MM.1S (cell line): ENCODE measurements around the gene TMCO6.
"Not testable (repeated sequence)": the region's sequence is repeated elsewhere in the genome, so short reads cannot be mapped to it uniquely, and the experiment has no call there.

ENCODE experiments used
- DNase-seq: peaks from one replicate; pipeline ENCODE4 v3.0.0-alpha.2; 2015
- H2AFZ ChIP-seq: fragments of 300-600 bp; sonication (generic); 2 replicates; pipeline ENCODE4 v1.6.0; 2016; ENCODE audit warnings: antibody characterized with exemption, low read length
- H3F3A ChIP-seq: fragments of 300-600 bp; sonication (generic); 2 replicates; pipeline ENCODE4 v1.6.1; 2016; ENCODE audit warnings: mild to moderate bottlenecking, antibody characterized with exemption, low read length, moderate library complexity, mixed read lengths; ENCODE audit not compliant: insufficient read depth
- H3K27ac ChIP-seq: fragments of 300-600 bp; sonication (generic); 2 replicates; pipeline ENCODE4 v1.5.1; 2016; ENCODE audit warnings: mild to moderate bottlenecking, low read length
- H3K27me3 ChIP-seq: fragments of 300-600 bp; sonication (generic); replicated peaks from 2 replicates; pipeline ENCODE4 v1.6.0; 2016; ENCODE audit warnings: low read length; ENCODE audit not compliant: insufficient read depth
- H3K36me3 ChIP-seq: fragments of 300-600 bp; sonication (generic); replicated peaks from 2 replicates; pipeline ENCODE4 v1.6.1; 2016; ENCODE audit warnings: mild to moderate bottlenecking, low read length, mixed read lengths; ENCODE audit not compliant: insufficient read depth
- H3K4me1 ChIP-seq: fragments of 300-600 bp; sonication (generic); 2 replicates; pipeline ENCODE4 v1.6.1; 2016; ENCODE audit warnings: low read length, mixed read lengths
- H3K4me2 ChIP-seq: fragments of 300-600 bp; sonication (generic); 2 replicates; pipeline ENCODE4 v1.6.0; 2016; ENCODE audit warnings: low read depth, low read length
- H3K4me3 ChIP-seq: fragments of 300-600 bp; sonication (generic); 2 replicates; pipeline ENCODE4 v1.5.1; 2016; ENCODE audit warnings: low read length, mixed read lengths
- H3K79me2 ChIP-seq: fragments of 300-600 bp; sonication (generic); 2 replicates; pipeline ENCODE4 v1.6.1; 2016; ENCODE audit warnings: mixed run types, low read length, mixed read lengths
- H3K9ac ChIP-seq: fragments of 300-600 bp; sonication (generic); 2 replicates; pipeline ENCODE4 v1.6.1; 2016; ENCODE audit warnings: low read length, mixed read lengths
- H3K9me2 ChIP-seq: fragments of 300-600 bp; sonication (generic); replicated peaks from 2 replicates; pipeline ENCODE4 v1.6.1; 2016; ENCODE audit warnings: mild to moderate bottlenecking, low read length, mixed read lengths; ENCODE audit not compliant: insufficient read depth
- H3K9me3 ChIP-seq: fragments of 300-600 bp; sonication (generic); replicated peaks from 2 replicates; pipeline ENCODE4 v1.6.1; 2016; ENCODE audit warnings: mild to moderate bottlenecking, low read length, mixed read lengths; ENCODE audit not compliant: insufficient read depth
- H4K20me1 ChIP-seq: fragments of 300-600 bp; sonication (generic); 2 replicates; pipeline ENCODE4 v1.6.1; 2016; ENCODE audit warnings: mild to moderate bottlenecking, low read length, moderate library complexity, mixed read lengths; ENCODE audit not compliant: insufficient read depth
- EZH2 ChIP-seq: fragments of 300-600 bp; sonication (generic); optimal IDR thresholded peaks from 2 replicates; pipeline ENCODE3; 2017; ENCODE audit warnings: low read depth, mild to moderate bottlenecking, antibody characterized with exemption, low read length, mixed read lengths
- EZH2phosphoT487 ChIP-seq: fragments of 300-600 bp; sonication (generic); IDR thresholded peaks from 2 replicates; pipeline ENCODE4 v1.6.1; 2018; ENCODE audit warnings: antibody characterized with exemption, low read length
- TF ChIP-seq, protein P1 (sequence below): fragments of 300-600 bp; sonication (generic); IDR thresholded peaks from 2 replicates; pipeline ENCODE4 v1.5.1; 2016; ENCODE audit warnings: antibody characterized with exemption, low read length, mixed read lengths

Gene TMCO6

DNA sequence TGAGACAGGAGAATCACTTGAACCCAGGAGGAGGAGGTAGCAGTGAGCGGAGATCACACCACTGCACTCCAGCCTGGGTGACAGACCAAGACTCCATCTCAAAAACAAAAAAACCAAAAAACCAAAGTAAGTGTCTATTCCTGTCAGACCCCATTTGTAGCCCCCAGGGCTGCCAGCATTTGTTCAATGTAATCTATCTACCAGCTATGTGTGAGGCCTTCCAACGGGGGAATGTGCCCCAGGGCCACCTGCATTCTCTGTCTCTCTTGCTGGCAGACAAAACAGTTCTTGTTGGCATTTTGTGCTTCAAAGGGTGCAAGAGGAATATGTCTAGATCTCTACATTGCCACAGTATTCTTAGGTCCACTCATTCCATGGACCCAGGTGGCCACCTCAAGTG is 40.4 kb upstream of the TMCO6 start:
- Histone ChIP-seq H4K20me1 (no peaks in the 10 kb centered on the region), H3K4me3 (no peak overlapping the region), H2AFZ (no peak overlapping the region), H3K27me3 (no peaks in the 10 kb centered on the region), H3K79me2 (no peaks in the 10 kb centered on the region), H3K4me1 (no peaks in the 10 kb centered on the region), H3K9ac (no peak overlapping the region), H3K4me2 (no peak overlapping the region), H3K9me3 (no peaks in the 10 kb centered on the region), H3K36me3 (no peaks in the 10 kb centered on the region), H3F3A (no peaks in the 10 kb centered on the region), H3K9me2 (no peaks in the 10 kb centered on the region), H3K27ac (no peak overlapping the region)
- DNase-seq = no peak
- TF ChIP-seq, protein P1, sequence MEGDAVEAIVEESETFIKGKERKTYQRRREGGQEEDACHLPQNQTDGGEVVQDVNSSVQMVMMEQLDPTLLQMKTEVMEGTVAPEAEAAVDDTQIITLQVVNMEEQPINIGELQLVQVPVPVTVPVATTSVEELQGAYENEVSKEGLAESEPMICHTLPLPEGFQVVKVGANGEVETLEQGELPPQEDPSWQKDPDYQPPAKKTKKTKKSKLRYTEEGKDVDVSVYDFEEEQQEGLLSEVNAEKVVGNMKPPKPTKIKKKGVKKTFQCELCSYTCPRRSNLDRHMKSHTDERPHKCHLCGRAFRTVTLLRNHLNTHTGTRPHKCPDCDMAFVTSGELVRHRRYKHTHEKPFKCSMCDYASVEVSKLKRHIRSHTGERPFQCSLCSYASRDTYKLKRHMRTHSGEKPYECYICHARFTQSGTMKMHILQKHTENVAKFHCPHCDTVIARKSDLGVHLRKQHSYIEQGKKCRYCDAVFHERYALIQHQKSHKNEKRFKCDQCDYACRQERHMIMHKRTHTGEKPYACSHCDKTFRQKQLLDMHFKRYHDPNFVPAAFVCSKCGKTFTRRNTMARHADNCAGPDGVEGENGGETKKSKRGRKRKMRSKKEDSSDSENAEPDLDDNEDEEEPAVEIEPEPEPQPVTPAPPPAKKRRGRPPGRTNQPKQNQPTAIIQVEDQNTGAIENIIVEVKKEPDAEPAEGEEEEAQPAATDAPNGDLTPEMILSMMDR = no peak
- TF ChIP-seq EZH2phosphoT487 = no peak

DNA sequence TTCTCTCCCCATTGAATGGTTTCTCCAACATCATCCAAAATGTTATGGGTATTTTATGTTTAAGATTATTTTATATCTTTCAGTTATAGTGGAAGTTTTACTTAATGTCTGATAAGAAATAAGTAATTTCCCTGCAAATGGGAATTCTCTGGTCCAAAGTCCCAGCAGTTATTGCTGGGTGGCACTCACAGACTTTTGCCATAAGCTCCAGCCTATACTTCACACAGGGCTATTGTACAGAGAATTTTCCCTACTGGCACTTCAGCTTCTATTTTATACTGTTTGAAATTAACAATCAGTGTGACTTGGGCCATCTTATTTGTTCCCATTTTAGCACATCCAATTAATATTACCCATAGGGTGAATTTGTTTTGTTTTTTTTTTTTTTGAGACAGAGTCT is 39.2 kb upstream of the TMCO6 start:
- no peak for DNase-seq
- H3K4me2 ChIP-seq = no peak overlapping the region
- H3K9me2 ChIP-seq = no peaks in the 10 kb centered on the region

GRCh38 chr5:140602147-140602546 is 37.1 kb upstream of the TMCO6 start:
- H4K20me1 ChIP-seq = no peaks in the 10 kb centered on the region
- H3K9ac ChIP-seq = no peak overlapping the region
- no peaks in the 10 kb centered on the region; the same call in 1 of the 2 replicates for H3K9me3 ChIP-seq
- H3K27ac ChIP-seq = no peak overlapping the region
- H2AFZ ChIP-seq = no peak overlapping the region
- H3K4me2 ChIP-seq = no peak overlapping the region
- no peaks in the 10 kb centered on the region for H3K4me1 ChIP-seq
- no peaks in the 10 kb centered on the region for H3K79me2 ChIP-seq
- no peaks in the 10 kb centered on the region for H3K36me3 ChIP-seq
- H3F3A ChIP-seq = no peaks in the 10 kb centered on the region
- H3K9me2 ChIP-seq = no peaks in the 10 kb centered on the region
- no peaks in the 10 kb centered on the region for H3K27me3 ChIP-seq
- no peak overlapping the region for H3K4me3 ChIP-seq
- TF ChIP-seq, protein P1 = no peak
- TF ChIP-seq EZH2 = no peak
- no peak for TF ChIP-seq EZH2phosphoT487
- no peak for DNase-seq

More for the DNA sequence above, 39.2 kb upstream of the TMCO6 start:
- H3K9me3 ChIP-seq = no peaks in the 10 kb centered on the region; the same call in 1 of the 2 replicates
- H3K4me1 ChIP-seq = no peaks in the 10 kb centered on the region
- no peaks in the 10 kb centered on the region for H3F3A ChIP-seq
- H4K20me1 ChIP-seq = no peaks in the 10 kb centered on the region
- H2AFZ ChIP-seq = no peak overlapping the region
- H3K27ac ChIP-seq = no peak overlapping the region
- H3K79me2 ChIP-seq = no peaks in the 10 kb centered on the region
- TF ChIP-seq EZH2phosphoT487 (no peak), EZH2 (no peak)
- TF ChIP-seq, protein P1 = no peak
- no peaks in the 10 kb centered on the region for H3K36me3 ChIP-seq
- H3K9ac ChIP-seq = no peak overlapping the region
- H3K4me3 ChIP-seq = no peak overlapping the region
- H3K27me3 ChIP-seq = no peaks in the 10 kb centered on the region

DNA sequence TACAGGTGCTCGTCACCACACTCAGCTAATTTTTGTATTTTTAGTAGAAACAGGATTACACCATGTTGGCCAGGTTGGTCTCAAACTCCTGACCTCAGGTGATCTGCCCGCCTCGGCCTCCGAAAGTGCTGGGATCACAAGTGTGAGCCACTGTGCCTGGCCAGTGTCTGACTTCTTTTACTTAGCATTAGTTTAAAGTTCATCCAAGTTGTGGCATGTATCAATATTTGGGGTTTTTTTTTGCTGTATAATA is 35.9 kb upstream of the TMCO6 start:
- not testable (repeated sequence) for H3K4me2 ChIP-seq, H3K9me3 ChIP-seq, H4K20me1 ChIP-seq, DNase-seq, H3K9me2 ChIP-seq, H3K4me3 ChIP-seq, H3K27me3 ChIP-seq, H3K9ac ChIP-seq, H2AFZ ChIP-seq, H3K27ac ChIP-seq, H3F3A ChIP-seq, H3K79me2 ChIP-seq, H3K4me1 ChIP-seq, H3K36me3 ChIP-seq
